Skeletal muscle tissue (tissue), 2 donors: ENCODE data around the gene FAM25G. TPM values are rescaled to one million over a fixed set of nuclear protein-coding genes. Genes with fewer than 3 reads are reported as not detected.

ENCODE experiments used
- small RNA-seq: library from RNA; depleted of rRNA; stranded (forward); fragments of <200 nt; gene quantifications from one replicate; pipeline ENCODE3, GENCODE V24; 2014
- total RNA-seq: library from RNA; depleted of rRNA; stranded (reverse); fragments of >200 nt; gene quantifications from one replicate; pipeline ENCODE4 v1.2.3, GENCODE V29; 2014

Gene FAM25G
- total RNA-seq, 1 donor from 2014 or later: not detected

Small RNA genes within 50 kb of the gene (small RNA-seq; reads per million reads assigned to genes)
- not detected for gene AL591684.3
- not detected for gene RNA5SP312

Other genes with a start within 250 kb of the FAM25G start
- gene GDF10, start 191.5 kb downstream of the FAM25G start, total RNA-seq: 1.0 TPM
- not detected for gene GDF2, start 169.2 kb downstream of the FAM25G start, total RNA-seq
- gene RBP3, start 143.3 kb downstream of the FAM25G start, total RNA-seq: not detected
- gene ZNF488, start 107.4 kb downstream of the FAM25G start, total RNA-seq: 1.6 TPM
- gene ANXA8, start 7.6 kb downstream of the FAM25G start, total RNA-seq: not detected
- 1.0 TPM for gene AGAP9, start 31.9 kb upstream of the FAM25G start, total RNA-seq